ENCODE results near the gene NRIP1.

Gene NRIP1

DNA sequence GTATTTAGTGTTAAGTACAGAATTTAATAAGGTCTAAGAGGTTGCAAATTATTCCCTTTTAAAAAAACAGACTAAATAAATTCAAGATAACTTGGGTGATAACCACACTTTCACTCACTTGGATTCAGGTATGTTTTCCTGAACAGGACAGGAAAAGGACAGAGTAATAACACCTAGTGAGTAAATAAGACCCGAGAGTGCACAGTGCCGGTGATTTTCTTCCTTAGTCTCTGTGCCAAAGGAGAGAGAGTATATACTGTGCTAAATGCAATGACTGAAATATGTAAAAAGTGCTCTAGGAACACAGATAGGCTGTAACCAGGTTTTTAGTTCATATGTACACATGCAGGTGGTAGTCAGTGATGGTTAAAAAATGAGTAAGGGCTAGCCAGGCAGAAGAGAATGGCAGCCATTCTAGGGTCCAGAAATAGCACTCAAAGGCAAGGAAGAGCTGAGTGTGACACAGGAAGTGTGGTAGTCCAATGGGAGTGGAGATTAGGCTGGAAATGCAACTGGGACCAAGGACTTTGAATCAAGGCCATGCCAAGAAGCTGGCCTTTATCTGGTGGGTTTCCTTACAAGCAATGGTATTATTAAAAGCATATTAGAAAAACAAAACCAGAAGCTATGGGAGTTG, 58.1 kb downstream of the NRIP1 start:
- Histone ChIP-seq H3F3A (ENCODE audit: control insufficient read depth, insufficient read depth) (no peaks in the 10 kb centered on the region), H3K4me3 (ENCODE audit: low read length) (no peak overlapping the region), H3K27me3 (ENCODE audit: control insufficient read depth, low read length) (no peaks in the 10 kb centered on the region), H3K27ac (ENCODE audit: low read depth, low read length) (no peak overlapping the region), H3K9me2 (replicated peaks; ENCODE audit: control insufficient read depth, low read length) (no peaks in the 10 kb centered on the region), H3K4me1 (ENCODE audit: control insufficient read depth, low read length) (no peaks in the 10 kb centered on the region), H3K9me3 (ENCODE audit: control insufficient read depth, insufficient read depth, low read length) (no peaks in the 10 kb centered on the region), H4K20me1 (ENCODE audit: control insufficient read depth, insufficient read depth, low read depth, low read length) (no peaks in the 10 kb centered on the region), H3K4me2 (ENCODE audit: low read length) (no peak overlapping the region), H3K36me3 (ENCODE audit: control insufficient read depth, low read length) (no peaks in the 10 kb centered on the region), H3K79me2 (ENCODE audit: control insufficient read depth, low read length) (no peaks in the 10 kb centered on the region)
- TF ChIP-seq, protein P1, sequence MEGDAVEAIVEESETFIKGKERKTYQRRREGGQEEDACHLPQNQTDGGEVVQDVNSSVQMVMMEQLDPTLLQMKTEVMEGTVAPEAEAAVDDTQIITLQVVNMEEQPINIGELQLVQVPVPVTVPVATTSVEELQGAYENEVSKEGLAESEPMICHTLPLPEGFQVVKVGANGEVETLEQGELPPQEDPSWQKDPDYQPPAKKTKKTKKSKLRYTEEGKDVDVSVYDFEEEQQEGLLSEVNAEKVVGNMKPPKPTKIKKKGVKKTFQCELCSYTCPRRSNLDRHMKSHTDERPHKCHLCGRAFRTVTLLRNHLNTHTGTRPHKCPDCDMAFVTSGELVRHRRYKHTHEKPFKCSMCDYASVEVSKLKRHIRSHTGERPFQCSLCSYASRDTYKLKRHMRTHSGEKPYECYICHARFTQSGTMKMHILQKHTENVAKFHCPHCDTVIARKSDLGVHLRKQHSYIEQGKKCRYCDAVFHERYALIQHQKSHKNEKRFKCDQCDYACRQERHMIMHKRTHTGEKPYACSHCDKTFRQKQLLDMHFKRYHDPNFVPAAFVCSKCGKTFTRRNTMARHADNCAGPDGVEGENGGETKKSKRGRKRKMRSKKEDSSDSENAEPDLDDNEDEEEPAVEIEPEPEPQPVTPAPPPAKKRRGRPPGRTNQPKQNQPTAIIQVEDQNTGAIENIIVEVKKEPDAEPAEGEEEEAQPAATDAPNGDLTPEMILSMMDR (IDR thresholded peaks at IDR 0.05; ENCODE audit: low read depth, low read length, poor library complexity, severe bottlenecking): no peak
- no peak for TF ChIP-seq EZH2phosphoT487 (IDR thresholded peaks at IDR 0.05; ENCODE audit: borderline replicate concordance, low read length)

DNA sequence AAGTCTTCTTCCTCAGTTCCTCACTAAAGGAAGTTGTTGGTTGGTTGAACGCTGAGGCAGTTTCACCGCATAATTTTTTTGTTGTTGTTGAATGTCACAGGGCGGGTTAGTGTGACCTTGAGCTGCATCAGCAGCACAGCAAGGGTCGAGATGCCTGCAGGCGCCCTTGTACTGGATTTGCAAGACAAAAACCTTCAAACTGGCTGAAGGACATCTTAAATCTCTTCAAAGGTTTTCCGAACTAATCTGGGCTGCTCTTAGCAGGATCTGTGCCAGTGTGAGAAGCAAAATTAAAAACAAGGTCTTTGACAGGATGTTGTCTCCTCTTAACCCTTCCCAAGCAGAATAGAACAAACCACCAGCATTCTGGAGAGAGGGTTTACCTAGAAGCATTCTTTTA, 59.4 kb downstream of the NRIP1 start:
- Histone ChIP-seq H3K79me2 (ENCODE audit: control insufficient read depth, low read length) (no peaks in the 10 kb centered on the region), H3K27ac (ENCODE audit: low read depth, low read length) (no peak overlapping the region), H3K9me3 (ENCODE audit: control insufficient read depth, insufficient read depth, low read length) (no peaks in the 10 kb centered on the region), H3K4me2 (ENCODE audit: low read length) (no peak overlapping the region), H3K36me3 (ENCODE audit: control insufficient read depth, low read length) (no peaks in the 10 kb centered on the region), H4K20me1 (ENCODE audit: control insufficient read depth, insufficient read depth, low read depth, low read length) (no peaks in the 10 kb centered on the region), H3F3A (ENCODE audit: control insufficient read depth, insufficient read depth) (no peaks in the 10 kb centered on the region), H3K27me3 (ENCODE audit: control insufficient read depth, low read length) (no peaks in the 10 kb centered on the region), H3K4me3 (ENCODE audit: low read length) (no peak overlapping the region), H3K9me2 (replicated peaks; ENCODE audit: control insufficient read depth, low read length) (no peaks in the 10 kb centered on the region), H3K4me1 (ENCODE audit: control insufficient read depth, low read length) (no peaks in the 10 kb centered on the region)
- TF ChIP-seq, protein P1 (IDR thresholded peaks at IDR 0.05; ENCODE audit: low read depth, low read length, poor library complexity, severe bottlenecking): no peak
- no peak for TF ChIP-seq EZH2phosphoT487 (IDR thresholded peaks at IDR 0.05; ENCODE audit: borderline replicate concordance, low read length)

- TF ChIP-seq, protein P1 (IDR thresholded peaks at IDR 0.05; ENCODE audit: low read depth, low read length, poor library complexity, severe bottlenecking): no peak
- TF ChIP-seq EZH2phosphoT487 (IDR thresholded peaks at IDR 0.05; ENCODE audit: borderline replicate concordance, low read length): no peak
- no peaks in the 10 kb centered on the region for H3K36me3 ChIP-seq (ENCODE audit: control insufficient read depth, low read length)
- H3K9me2 ChIP-seq (replicated peaks; ENCODE audit: control insufficient read depth, low read length): no peaks in the 10 kb centered on the region
- H3K9me3 ChIP-seq (ENCODE audit: control insufficient read depth, insufficient read depth, low read length): no peaks in the 10 kb centered on the region
- H3K27ac ChIP-seq (ENCODE audit: low read depth, low read length): no peak overlapping the region
- no peaks in the 10 kb centered on the region for H3K79me2 ChIP-seq (ENCODE audit: control insufficient read depth, low read length)
- H4K20me1 ChIP-seq (ENCODE audit: control insufficient read depth, insufficient read depth, low read depth, low read length): no peaks in the 10 kb centered on the region
- no peaks in the 10 kb centered on the region for H3K4me1 ChIP-seq (ENCODE audit: control insufficient read depth, low read length)
- no peak overlapping the region for H3K4me2 ChIP-seq (ENCODE audit: low read length)
- H3F3A ChIP-seq (ENCODE audit: control insufficient read depth, insufficient read depth): no peaks in the 10 kb centered on the region
- H3K27me3 ChIP-seq (ENCODE audit: control insufficient read depth, low read length): no peaks in the 10 kb centered on the region
- H3K4me3 ChIP-seq (ENCODE audit: low read length): no peak overlapping the region
Measured at GRCh38 chr21:15004721-15005370, 60.0 kb downstream of the NRIP1 start.

Data from DOHH2 (cell line).